PFSK-1 (cell line): Measurements from ENCODE around the gene NBEAL2.

Source experiments
- FOXP2 ChIP-seq: optimal IDR thresholded peaks from 2 replicates; pipeline ENCODE3; 2011; ENCODE audit warnings: borderline replicate concordance, control low read depth, inconsistent platforms; ENCODE audit not compliant: insufficient read depth; ENCODE audit errors: extremely low read length, extremely low read depth
- POLR2AphosphoS5 ChIP-seq: IDR thresholded peaks from 2 replicates; pipeline ENCODE4 v1.6.1; 2012; ENCODE audit warnings: low read depth, mild to moderate bottlenecking, control low read depth, low read length, moderate library complexity
- REST ChIP-seq, 2 experiments: IDR thresholded peaks; 2 replicates each; pipeline versions ENCODE4 v1.6.1 to v1.8.0; 2011 to 2012; ENCODE audit warnings: low read depth in 2 of 2, low read length in 2 of 2, control low read depth in 1 of 2, inconsistent platforms in 1 of 2, mild to moderate bottlenecking in 1 of 2, moderate library complexity in 1 of 2; ENCODE audit not compliant: insufficient read depth in 1 of 2
- SIN3A ChIP-seq: IDR thresholded peaks from 2 replicates; pipeline ENCODE4 v1.6.1; 2012; ENCODE audit warnings: mild to moderate bottlenecking, low read length, moderate library complexity, borderline replicate concordance; ENCODE audit not compliant: insufficient read depth
- TAF1 ChIP-seq: IDR thresholded peaks from 2 replicates; pipeline ENCODE4 v1.6.1; 2012; ENCODE audit warnings: low read length, control low read depth, borderline replicate concordance; ENCODE audit not compliant: insufficient read depth

Gene NBEAL2

GRCh38 chr3:46998121-46998851 is 18.8 kb downstream of the NBEAL2 start:
- TF ChIP-seq REST (IDR thresholded peaks at IDR 0.05; ENCODE audit: insufficient read depth in 1 of 2, low read depth in 2 of 2, low read length in 2 of 2) (no peak), POLR2AphosphoS5 (no peak), FOXP2 (no peak), TAF1 (no peak), SIN3A (no peak)

GRCh38 chr3:46998852-46999515 is 19.5 kb downstream of the NBEAL2 start:
- TF ChIP-seq SIN3A (no peak), FOXP2 (no peak), TAF1 (no peak), POLR2AphosphoS5 (no peak)

GRCh38 chr3:46999516-47000197 is 20.2 kb downstream of the NBEAL2 start:
- no peak for TF ChIP-seq REST (IDR thresholded peaks at IDR 0.05; ENCODE audit: insufficient read depth in 1 of 2, low read depth in 2 of 2, low read length in 2 of 2)
- TF ChIP-seq FOXP2: no peak
- TF ChIP-seq POLR2AphosphoS5: no peak
- no peak for TF ChIP-seq SIN3A
- TF ChIP-seq TAF1: no peak

- TF ChIP-seq POLR2AphosphoS5: no peak
- no peak for TF ChIP-seq TAF1
- TF ChIP-seq FOXP2: no peak
- no peak for TF ChIP-seq REST (IDR thresholded peaks at IDR 0.05; ENCODE audit: insufficient read depth in 1 of 2, low read depth in 2 of 2, low read length in 2 of 2)
- no peak for TF ChIP-seq SIN3A
These were observed 20.8 kb downstream of the NBEAL2 start for GRCh38 chr3:47000198-47000815.
